Measurements from ENCODE around the gene NPPA. TPM values are rescaled to one million over a fixed set of nuclear protein-coding genes. Genes with fewer than 3 reads are reported as not detected.
A peak's percentile ranks its signal among the peaks of the same experiment; 100 is the strongest.

Gene NPPA
- total and polyA plus RNA-seq, 9 of the 15 experiments (the other 6 are each of a cell fraction or from before 2014, with no cell fraction given): not detected

- peak; percentile 74 for TF ChIP-seq ARID4B (CRISPR knock-in tag; IDR thresholded peaks at IDR 0.05)
- no peak for TF ChIP-seq ZC3H4 (CRISPR knock-in tag; IDR thresholded peaks at IDR 0.05; ENCODE audit: borderline replicate concordance)
- peak; percentile 84 for TF ChIP-seq ZNF589 (CRISPR knock-in tag; IDR thresholded peaks at IDR 0.05; ENCODE audit: low read depth)
- TF ChIP-seq ARNT (IDR thresholded peaks at IDR 0.05): peak; percentile 64 to 95
- TF ChIP-seq NKRF (IDR thresholded peaks at IDR 0.05; ENCODE audit: borderline replicate concordance): peak; percentile 93; the same call in 1 of the 2 replicates
- peak; percentile 68 for TF ChIP-seq ETV1 (tag; conservative IDR thresholded peaks at IDR 0.05; ENCODE audit: low read depth)
- TF ChIP-seq OTX1 (CRISPR knock-in tag; IDR thresholded peaks at IDR 0.05): peak; percentile 62; the same call in 1 of the 2 replicates
- 0 out of 2 replicates have a peak, but pooled peaks have one; percentile 46 for TF ChIP-seq SREBF1 (IDR thresholded peaks at IDR 0.05; ENCODE audit: borderline replicate concordance, low read depth, low read length)
- TF ChIP-seq HOXB6 (CRISPR knock-in tag; IDR thresholded peaks at IDR 0.05; ENCODE audit: borderline replicate concordance): no peak
- TF ChIP-seq ZBTB33 (CRISPR knock-in tag; IDR thresholded peaks at IDR 0.05): peak; percentile 68; the same call in 1 of the 2 replicates
- TF ChIP-seq RFX5 (IDR thresholded peaks at IDR 0.05; ENCODE audit: low read depth, low read length): no peak
- TF ChIP-seq, protein P1, sequence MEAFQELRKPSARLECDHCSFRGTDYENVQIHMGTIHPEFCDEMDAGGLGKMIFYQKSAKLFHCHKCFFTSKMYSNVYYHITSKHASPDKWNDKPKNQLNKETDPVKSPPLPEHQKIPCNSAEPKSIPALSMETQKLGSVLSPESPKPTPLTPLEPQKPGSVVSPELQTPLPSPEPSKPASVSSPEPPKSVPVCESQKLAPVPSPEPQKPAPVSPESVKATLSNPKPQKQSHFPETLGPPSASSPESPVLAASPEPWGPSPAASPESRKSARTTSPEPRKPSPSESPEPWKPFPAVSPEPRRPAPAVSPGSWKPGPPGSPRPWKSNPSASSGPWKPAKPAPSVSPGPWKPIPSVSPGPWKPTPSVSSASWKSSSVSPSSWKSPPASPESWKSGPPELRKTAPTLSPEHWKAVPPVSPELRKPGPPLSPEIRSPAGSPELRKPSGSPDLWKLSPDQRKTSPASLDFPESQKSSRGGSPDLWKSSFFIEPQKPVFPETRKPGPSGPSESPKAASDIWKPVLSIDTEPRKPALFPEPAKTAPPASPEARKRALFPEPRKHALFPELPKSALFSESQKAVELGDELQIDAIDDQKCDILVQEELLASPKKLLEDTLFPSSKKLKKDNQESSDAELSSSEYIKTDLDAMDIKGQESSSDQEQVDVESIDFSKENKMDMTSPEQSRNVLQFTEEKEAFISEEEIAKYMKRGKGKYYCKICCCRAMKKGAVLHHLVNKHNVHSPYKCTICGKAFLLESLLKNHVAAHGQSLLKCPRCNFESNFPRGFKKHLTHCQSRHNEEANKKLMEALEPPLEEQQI (IDR thresholded peaks at IDR 0.05): peak; percentile 78
- TF ChIP-seq MIER1 (IDR thresholded peaks at IDR 0.05; ENCODE audit: low read depth): peak; percentile 84
- peak; percentile 58; the same call in 1 of the 2 replicates for TF ChIP-seq ZNF583 (CRISPR knock-in tag; IDR thresholded peaks at IDR 0.05)
- TF ChIP-seq U2AF2 (optimal IDR thresholded peaks at IDR 0.05; ENCODE audit: low read depth, low read length): no peak
- peak; percentile 84 for TF ChIP-seq MEIS2 (IDR thresholded peaks at IDR 0.05; ENCODE audit: partially characterized antibody)
Observed at GRCh38 chr1:11842154-11843041, 5.2 kb downstream of the NPPA start (continued).

Data from K562 (cell line).